Prostate gland (tissue), 2 donors: ENCODE measurements around the gene IFIT3.
"Not testable (repeated sequence)": the region's sequence is repeated elsewhere in the genome, so short reads cannot be mapped to it uniquely, and the experiment has no call there.

Experiments used
- CTCF ChIP-seq, 4 experiments: fragments of 200-600 bp in 2 of 4; fragments of 450-650 bp in 2 of 4; sonication (generic) in 2 of 4; IDR thresholded peaks; 1 replicate in 3 of 4; 2 replicates in 1 of 4; pipeline ENCODE4 v1.5.1; 2016 to 2019; ENCODE audit warnings: antibody characterized with exemption in 4 of 4, mild to moderate bottlenecking in 2 of 4, moderate library complexity in 2 of 4
- POLR2A ChIP-seq: fragments of 450-650 bp; IDR thresholded peaks from one replicate; pipeline ENCODE4 v1.6.1; 2016; ENCODE audit warnings: antibody characterized with exemption, mild to moderate bottlenecking
- POLR2AphosphoS5 ChIP-seq: sonication (generic); formaldehyde crosslinking; IDR thresholded peaks from one replicate; pipeline ENCODE4 v1.6.1; 2017; ENCODE audit warnings: antibody characterized with exemption

- not testable (repeated sequence) for TF ChIP-seq POLR2A; CTCF (IDR thresholded peaks at IDR 0.05); POLR2AphosphoS5
Observed at GRCh38 chr10:89285303-89285702, 42.5 kb upstream of the IFIT3 start.
